ENCODE data around the gene PPP2R5D. TPM values are rescaled to one million over a fixed set of nuclear protein-coding genes. Genes with fewer than 3 reads are reported as not detected.

Gene PPP2R5D
- total and polyA plus RNA-seq, 2 of the 4 experiments (the other 2 are of a cell fraction) = 55.6 to 68.8 TPM

DNA sequence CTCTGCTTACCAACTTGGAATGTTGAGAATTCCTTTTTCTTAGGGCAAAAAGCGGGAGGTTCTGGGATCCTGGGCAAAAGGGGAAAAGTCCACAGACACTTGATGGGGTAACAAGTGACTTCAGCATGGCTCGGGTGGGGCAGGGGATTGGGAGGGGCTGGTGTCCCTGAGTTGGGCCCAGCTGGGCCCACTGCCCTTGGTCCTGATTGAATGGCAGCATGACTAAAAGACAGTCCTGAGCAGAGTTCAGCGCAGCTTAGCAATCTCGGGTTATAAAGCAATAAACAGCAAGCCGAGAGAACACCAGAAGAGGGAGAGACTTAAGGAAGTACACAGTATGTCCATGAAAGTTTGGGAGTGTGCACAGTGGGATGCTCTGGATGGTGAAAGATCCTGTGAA lies 5.6 kb downstream of the PPP2R5D start:
- intact Hi-C loops (cut with micrococcal nuclease) = no loop called here
- H2BK15ac ChIP-seq (ENCODE audit: low read depth, low read length) = no peak overlapping the region
- H4K8ac ChIP-seq (ENCODE audit: low read depth in 2 of 2, low read length in 2 of 2) = no peak overlapping the region
- H3K9me3 ChIP-seq (ENCODE audit: control insufficient read depth, insufficient read depth, low read length) = no peaks in the 10 kb centered on the region
- H2BK5ac ChIP-seq (ENCODE audit: low read depth, low read length, poor library complexity, severe bottlenecking) = no peak overlapping the region
- H3K56ac ChIP-seq (ENCODE audit: extremely low read depth, insufficient read depth, low read length) = no peak overlapping the region
- BruUV-seq (replicated peaks) = no TSS peak
- ATAC-seq (ENCODE audit: low read depth) (no peak), DNase-seq (no peak)
- no peak overlapping the region for H3K14ac ChIP-seq (replicated peaks; ENCODE audit: low read depth, low read length)
- no peak overlapping the region for H2AK5ac ChIP-seq (ENCODE audit: low read depth, low read length)
- H2AFZ ChIP-seq (replicated peaks; ENCODE audit: low read length, poor library complexity) = no peak overlapping the region
- H4K20me1 ChIP-seq (ENCODE audit: insufficient read depth, low read length) = peaks cover 25% of the 10 kb centered on the region
- POLR2A ChIA-PET (ENCODE audit: unreplicated experiment) = no interaction called here
- no peaks in the 10 kb centered on the region for H3K27me3 ChIP-seq (ENCODE audit: control insufficient read depth, insufficient read depth, low read length)
- H3K4ac ChIP-seq (ENCODE audit: low read depth, low read length) = no peak overlapping the region
- no peak overlapping the region for H3K4me2 ChIP-seq (ENCODE audit: low read depth, low read length)
- H3K27ac ChIP-seq (ENCODE audit: insufficient read depth, low read length) = no peak overlapping the region
- no peak overlapping the region for H2BK20ac ChIP-seq (ENCODE audit: low read depth, low read length)
- peaks cover 19% of the 10 kb centered on the region; the same call in 1 of the 2 replicates for H3K9me1 ChIP-seq (ENCODE audit: insufficient read depth, low read length)
- H2AK9ac ChIP-seq (replicated peaks; ENCODE audit: low read depth, low read length, poor library complexity) = no peak overlapping the region
- no peak overlapping the region for H3K18ac ChIP-seq (ENCODE audit: low read depth, low read length)
- H3K79me1 ChIP-seq (ENCODE audit: low read depth in 1 of 2, low read length in 2 of 2) = peaks cover 61 to 69% of the 10 kb centered on the region in 2 experiments
- in situ Hi-C loops (cut with MboI; ENCODE audit: low sequenced_read_pairs) = no loop called here
- peaks cover 3% of the 10 kb centered on the region; the same call in 1 of the 2 replicates for H3K4me1 ChIP-seq (ENCODE audit: control insufficient read depth, insufficient read depth, low read length)
- WGBS, 2 experiments (ENCODE audit: extremely low coverage in 2 of 2, insufficient read length in 1 of 2) = 88% methylated on average over 4 of the region's 5 CpGs; no CpG with 5 or more reads in 1 of the 2 experiments
- CTCF ChIA-PET = no interaction called here
- no peak overlapping the region for H4K91ac ChIP-seq (ENCODE audit: insufficient read depth, low read depth, low read length)
- peaks cover 23% of the 10 kb centered on the region for H3K36me3 ChIP-seq (ENCODE audit: control insufficient read depth, insufficient read depth, low read length)
- no peak for TF ChIP-seq RAD21 (IDR thresholded peaks at IDR 0.05; ENCODE audit: low read length)
- TF ChIP-seq FOS (IDR thresholded peaks at IDR 0.05; ENCODE audit: low read depth, low read length) = no peak
- no peak for TF ChIP-seq USF2 (IDR thresholded peaks at IDR 0.05; ENCODE audit: low read depth, low read length)
- no peak for TF ChIP-seq BHLHE40 (IDR thresholded peaks at IDR 0.05; ENCODE audit: low read depth, low read length)
- TF ChIP-seq, protein P1, sequence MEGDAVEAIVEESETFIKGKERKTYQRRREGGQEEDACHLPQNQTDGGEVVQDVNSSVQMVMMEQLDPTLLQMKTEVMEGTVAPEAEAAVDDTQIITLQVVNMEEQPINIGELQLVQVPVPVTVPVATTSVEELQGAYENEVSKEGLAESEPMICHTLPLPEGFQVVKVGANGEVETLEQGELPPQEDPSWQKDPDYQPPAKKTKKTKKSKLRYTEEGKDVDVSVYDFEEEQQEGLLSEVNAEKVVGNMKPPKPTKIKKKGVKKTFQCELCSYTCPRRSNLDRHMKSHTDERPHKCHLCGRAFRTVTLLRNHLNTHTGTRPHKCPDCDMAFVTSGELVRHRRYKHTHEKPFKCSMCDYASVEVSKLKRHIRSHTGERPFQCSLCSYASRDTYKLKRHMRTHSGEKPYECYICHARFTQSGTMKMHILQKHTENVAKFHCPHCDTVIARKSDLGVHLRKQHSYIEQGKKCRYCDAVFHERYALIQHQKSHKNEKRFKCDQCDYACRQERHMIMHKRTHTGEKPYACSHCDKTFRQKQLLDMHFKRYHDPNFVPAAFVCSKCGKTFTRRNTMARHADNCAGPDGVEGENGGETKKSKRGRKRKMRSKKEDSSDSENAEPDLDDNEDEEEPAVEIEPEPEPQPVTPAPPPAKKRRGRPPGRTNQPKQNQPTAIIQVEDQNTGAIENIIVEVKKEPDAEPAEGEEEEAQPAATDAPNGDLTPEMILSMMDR (conservative IDR thresholded peaks at IDR 0.05; ENCODE audit: low read depth, low read length) = no peak
- TF ChIP-seq ELK1 (IDR thresholded peaks at IDR 0.05; ENCODE audit: borderline replicate concordance, low read depth, low read length) = no peak
- no peak for TF ChIP-seq RFX5 (IDR thresholded peaks at IDR 0.05; ENCODE audit: low read depth, low read length)
- TF ChIP-seq SMC3 (IDR thresholded peaks at IDR 0.05; ENCODE audit: low read depth, low read length) = no peak
- no peak for TF ChIP-seq NFE2L2 (IDR thresholded peaks at IDR 0.05; ENCODE audit: low read depth, low read length)
- H3K23ac ChIP-seq (ENCODE audit: low read depth, low read length) = 0 out of 2 replicates have a peak overlapping the region, but pooled peaks have one; percentile 2
- no peak overlapping the region for H2BK120ac ChIP-seq (ENCODE audit: low read depth, low read length)
- H4K5ac ChIP-seq (ENCODE audit: low read depth, low read length) = no peak overlapping the region
- dilution Hi-C loops (cut with HindIII; ENCODE audit: low sequenced_read_pairs, unreplicated experiment) = no loop called here
- no peak overlapping the region for H3K9ac ChIP-seq (ENCODE audit: low read depth, low read length)
- H3K4me3 ChIP-seq (ENCODE audit: insufficient read depth, low read depth, low read length) = no peak overlapping the region

Data from IMR-90 (cell line).